KG1 (cell line): ENCODE results near the gene TNNI3K.
"Not testable (repeated sequence)": the region's sequence is repeated elsewhere in the genome, so short reads cannot be mapped to it uniquely, and the experiment has no call there.

Source experiments
- DNase-seq: peaks from one replicate; lab custom pipeline; 2025; lab: John Stamatoyannopoulos, UW

Gene TNNI3K

GRCh38 chr1:74235153-74235552 is at the start of gene TNNI3K:
Gene TNNI3K (plus strand): TSS chr1:74235387. CDS start chr1:74235452, 65 bp downstream.
- DNase-seq, result no peak

- DNase-seq, result no peak
Measured at GRCh38 chr1:74193908-74194307, 41.3 kb upstream of the TNNI3K start.

GRCh38 chr1:74195339-74195738 is 39.8 kb upstream of the TNNI3K start:
- no peak for DNase-seq

- DNase-seq, result no peak
Measured at GRCh38 chr1:74197255-74197654, 37.9 kb upstream of the TNNI3K start.

GRCh38 chr1:74197657-74198552 is 37.3 kb upstream of the TNNI3K start, which contains the start of the genes FPGT and LRRIQ3:
Gene FPGT (plus strand): TSS chr1:74198242. CDS start chr1:74198279, 37 bp downstream.
Gene LRRIQ3 (minus strand): TSS chr1:74198176. CDS start chr1:74183684, 14,492 bp downstream.
- peak; percentile 89 for DNase-seq

- DNase-seq, result no peak
Measured at GRCh38 chr1:74199504-74199903, 35.7 kb upstream of the TNNI3K start.

GRCh38 chr1:74205266-74205665 is 29.9 kb upstream of the TNNI3K start:
- no peak for DNase-seq

GRCh38 chr1:74215229-74215628 is 20.0 kb upstream of the TNNI3K start:
- DNase-seq, result no peak

- DNase-seq, result no peak
Measured at GRCh38 chr1:74222701-74223100, 12.5 kb upstream of the TNNI3K start.

- no peak for DNase-seq
Measured at GRCh38 chr1:74223453-74223852, 11.7 kb upstream of the TNNI3K start.

GRCh38 chr1:74236440-74236839 is 1.3 kb downstream of the TNNI3K start:
- DNase-seq, result no peak

- DNase-seq, result no peak
Measured at GRCh38 chr1:74237035-74237434, 1.8 kb downstream of the TNNI3K start.

GRCh38 chr1:74237787-74238186 is 2.6 kb downstream of the TNNI3K start:
- no peak for DNase-seq

GRCh38 chr1:74245168-74245772 is 10.1 kb downstream of the TNNI3K start:
- DNase-seq, result no peak

GRCh38 chr1:74246315-74246714 is 11.1 kb downstream of the TNNI3K start:
- DNase-seq, result no peak

- DNase-seq, result no peak
Measured at GRCh38 chr1:74247881-74248528, 12.8 kb downstream of the TNNI3K start.

- not testable (repeated sequence) for DNase-seq
Measured at GRCh38 chr1:74253243-74253824, 18.1 kb downstream of the TNNI3K start.

GRCh38 chr1:74266001-74266400 is 30.8 kb downstream of the TNNI3K start:
- no peak for DNase-seq

- DNase-seq, result no peak
Measured at GRCh38 chr1:74271503-74271902, 36.3 kb downstream of the TNNI3K start.

GRCh38 chr1:74280642-74281396 is 45.6 kb downstream of the TNNI3K start:
- DNase-seq, result no peak

GRCh38 chr1:74286414-74286813 is 51.2 kb downstream of the TNNI3K start:
- DNase-seq, result no peak

GRCh38 chr1:74314438-74314837 is 79.3 kb downstream of the TNNI3K start:
- no peak for DNase-seq
